ENCODE measurements around the gene ZNF385B. TPM values are rescaled to one million over a fixed set of nuclear protein-coding genes. Genes with fewer than 3 reads are reported as not detected.

Gene ZNF385B
- total RNA-seq, 1 experiment from 2014 or later: 2.2 TPM

- no peak for TF ChIP-seq ETV6 (CRISPR knock-in tag; IDR thresholded peaks at IDR 0.05)
- TF ChIP-seq ZNF317 (CRISPR knock-in tag; IDR thresholded peaks at IDR 0.05; ENCODE audit: borderline replicate concordance, low read depth): no peak
- no peak for TF ChIP-seq ATF1 (CRISPR knock-in tag; IDR thresholded peaks at IDR 0.05)
These were observed 5.2 kb downstream of the ZNF385B start (continued) for GRCh38 chr2:179856205-179856604.

GRCh38 chr2:179855673-179856072, 5.7 kb downstream of the ZNF385B start:
- Mint-ChIP-seq H3K4me1 (peaks cover 21% of the 10 kb centered on the region), H3K4me3 (no peak overlapping the region), H3K9me3 (no peaks in the 10 kb centered on the region), H3K27ac (no peak overlapping the region), H3K27me3 (ENCODE audit: low read depth) (peaks cover 26% of the 10 kb centered on the region), H3K36me3 (no peaks in the 10 kb centered on the region)
- DNase-seq (ENCODE audit: low spot score) (no peak), ATAC-seq (no peak)
- ChIA-PET POLR2A (no interaction called here), CTCF (no interaction called here)
- TF ChIP-seq ZMAT4 (CRISPR knock-in tag; IDR thresholded peaks at IDR 0.05): no peak
- no peak for TF ChIP-seq TP53 (CRISPR knock-in tag; IDR thresholded peaks at IDR 0.05)
- TF ChIP-seq CREB1 (CRISPR knock-in tag; IDR thresholded peaks at IDR 0.05): no peak
- no peak for TF ChIP-seq JUN (CRISPR knock-in tag; IDR thresholded peaks at IDR 0.05)
- TF ChIP-seq, protein P1, sequence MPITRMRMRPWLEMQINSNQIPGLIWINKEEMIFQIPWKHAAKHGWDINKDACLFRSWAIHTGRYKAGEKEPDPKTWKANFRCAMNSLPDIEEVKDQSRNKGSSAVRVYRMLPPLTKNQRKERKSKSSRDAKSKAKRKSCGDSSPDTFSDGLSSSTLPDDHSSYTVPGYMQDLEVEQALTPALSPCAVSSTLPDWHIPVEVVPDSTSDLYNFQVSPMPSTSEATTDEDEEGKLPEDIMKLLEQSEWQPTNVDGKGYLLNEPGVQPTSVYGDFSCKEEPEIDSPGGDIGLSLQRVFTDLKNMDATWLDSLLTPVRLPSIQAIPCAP (CRISPR knock-in tag; IDR thresholded peaks at IDR 0.05): no peak
- no peak for TF ChIP-seq FOXP1 (CRISPR knock-in tag; IDR thresholded peaks at IDR 0.05; ENCODE audit: borderline replicate concordance)
- TF ChIP-seq, protein P2, sequence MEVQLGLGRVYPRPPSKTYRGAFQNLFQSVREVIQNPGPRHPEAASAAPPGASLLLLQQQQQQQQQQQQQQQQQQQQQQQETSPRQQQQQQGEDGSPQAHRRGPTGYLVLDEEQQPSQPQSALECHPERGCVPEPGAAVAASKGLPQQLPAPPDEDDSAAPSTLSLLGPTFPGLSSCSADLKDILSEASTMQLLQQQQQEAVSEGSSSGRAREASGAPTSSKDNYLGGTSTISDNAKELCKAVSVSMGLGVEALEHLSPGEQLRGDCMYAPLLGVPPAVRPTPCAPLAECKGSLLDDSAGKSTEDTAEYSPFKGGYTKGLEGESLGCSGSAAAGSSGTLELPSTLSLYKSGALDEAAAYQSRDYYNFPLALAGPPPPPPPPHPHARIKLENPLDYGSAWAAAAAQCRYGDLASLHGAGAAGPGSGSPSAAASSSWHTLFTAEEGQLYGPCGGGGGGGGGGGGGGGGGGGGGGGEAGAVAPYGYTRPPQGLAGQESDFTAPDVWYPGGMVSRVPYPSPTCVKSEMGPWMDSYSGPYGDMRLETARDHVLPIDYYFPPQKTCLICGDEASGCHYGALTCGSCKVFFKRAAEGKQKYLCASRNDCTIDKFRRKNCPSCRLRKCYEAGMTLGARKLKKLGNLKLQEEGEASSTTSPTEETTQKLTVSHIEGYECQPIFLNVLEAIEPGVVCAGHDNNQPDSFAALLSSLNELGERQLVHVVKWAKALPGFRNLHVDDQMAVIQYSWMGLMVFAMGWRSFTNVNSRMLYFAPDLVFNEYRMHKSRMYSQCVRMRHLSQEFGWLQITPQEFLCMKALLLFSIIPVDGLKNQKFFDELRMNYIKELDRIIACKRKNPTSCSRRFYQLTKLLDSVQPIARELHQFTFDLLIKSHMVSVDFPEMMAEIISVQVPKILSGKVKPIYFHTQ (CRISPR knock-in tag; IDR thresholded peaks at IDR 0.05): no peak
- no peak for TF ChIP-seq ESRRA (CRISPR knock-in tag; IDR thresholded peaks at IDR 0.05; ENCODE audit: borderline replicate concordance)
- TF ChIP-seq ATF3 (CRISPR knock-in tag; conservative IDR thresholded peaks at IDR 0.05): no peak

DNA sequence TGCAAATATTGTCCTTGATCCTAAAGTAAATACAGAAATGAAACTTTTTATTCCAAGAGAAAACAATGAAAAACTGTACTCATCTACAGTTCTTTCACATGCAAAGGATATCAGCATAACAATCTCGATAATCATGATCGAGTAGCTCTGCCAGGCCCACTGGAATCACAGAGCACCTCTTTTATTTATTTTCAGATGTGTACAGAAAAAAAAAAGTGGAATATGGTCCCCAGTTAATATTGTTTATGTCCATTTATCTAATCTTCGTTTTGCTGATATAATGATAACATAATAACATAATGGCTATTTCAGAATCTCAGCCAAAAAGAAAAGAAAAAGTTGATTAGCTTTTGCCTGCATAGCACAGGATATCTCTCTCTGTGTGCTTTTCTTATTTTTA, 6.5 kb downstream of the ZNF385B start:
- no peaks in the 10 kb centered on the region for H3K9me3 Mint-ChIP-seq
- peaks cover 18% of the 10 kb centered on the region for H3K27me3 Mint-ChIP-seq (ENCODE audit: low read depth)
- POLR2A ChIA-PET: no interaction called here
- no peak for ATAC-seq
- peaks cover 16% of the 10 kb centered on the region for H3K4me1 Mint-ChIP-seq
- H3K36me3 Mint-ChIP-seq: no peaks in the 10 kb centered on the region
- CTCF ChIA-PET: interaction anchor here (0.8 kb wide), 1 partner anchor 44 kb away, joined by 3 read pairs; no protein-coding TSS in a partner anchor
- H3K27ac Mint-ChIP-seq: no peak overlapping the region
- H3K4me3 Mint-ChIP-seq: no peak overlapping the region
- no peak for DNase-seq (ENCODE audit: low spot score)
- TF ChIP-seq, protein P3, sequence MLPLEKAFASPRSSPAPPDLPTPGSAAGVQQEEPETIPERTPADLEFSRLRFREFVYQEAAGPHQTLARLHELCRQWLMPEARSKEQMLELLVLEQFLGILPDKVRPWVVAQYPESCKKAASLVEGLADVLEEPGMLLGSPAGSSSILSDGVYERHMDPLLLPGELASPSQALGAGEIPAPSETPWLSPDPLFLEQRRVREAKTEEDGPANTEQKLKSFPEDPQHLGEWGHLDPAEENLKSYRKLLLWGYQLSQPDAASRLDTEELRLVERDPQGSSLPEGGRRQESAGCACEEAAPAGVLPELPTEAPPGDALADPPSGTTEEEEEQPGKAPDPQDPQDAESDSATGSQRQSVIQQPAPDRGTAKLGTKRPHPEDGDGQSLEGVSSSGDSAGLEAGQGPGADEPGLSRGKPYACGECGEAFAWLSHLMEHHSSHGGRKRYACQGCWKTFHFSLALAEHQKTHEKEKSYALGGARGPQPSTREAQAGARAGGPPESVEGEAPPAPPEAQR (CRISPR knock-in tag; IDR thresholded peaks at IDR 0.05): no peak
- TF ChIP-seq ZNF416 (CRISPR knock-in tag; IDR thresholded peaks at IDR 0.05): no peak
- TF ChIP-seq, protein P4, sequence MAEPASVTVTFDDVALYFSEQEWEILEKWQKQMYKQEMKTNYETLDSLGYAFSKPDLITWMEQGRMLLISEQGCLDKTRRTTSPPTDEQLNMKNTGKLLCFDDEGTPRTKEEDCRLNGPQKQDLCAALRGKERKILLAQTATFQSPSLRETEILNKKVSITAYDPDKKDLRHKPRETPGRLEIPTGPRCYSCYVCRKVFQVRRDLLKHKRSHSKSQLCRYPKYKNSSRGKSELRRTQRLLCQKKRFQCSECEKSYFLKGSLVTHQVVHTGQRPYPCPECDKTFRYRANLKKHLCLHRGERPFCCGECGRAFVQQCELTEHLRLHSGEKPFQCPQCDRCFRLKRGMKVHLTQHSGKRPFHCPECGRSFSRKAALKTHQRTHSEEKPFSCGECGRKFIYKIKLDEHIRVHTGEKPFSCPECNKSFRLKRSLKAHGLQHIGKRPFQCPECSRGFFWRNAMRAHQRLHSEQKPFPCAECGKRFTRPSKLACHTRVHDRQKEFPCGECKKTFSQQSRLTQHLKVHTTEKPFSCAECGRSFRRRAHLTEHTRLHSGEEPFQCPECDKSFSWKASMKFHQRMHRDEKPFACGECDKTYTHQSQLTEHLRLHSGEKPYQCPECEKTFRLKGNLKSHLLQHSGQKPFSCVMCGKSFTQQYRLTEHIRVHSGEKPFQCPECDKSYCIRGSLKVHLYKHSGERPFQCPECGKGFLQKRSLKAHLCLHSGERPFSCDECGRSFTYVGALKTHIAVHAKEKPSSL (CRISPR knock-in tag; conservative IDR thresholded peaks at IDR 0.05): no peak
